Mononuclear cell (primary cell): ENCODE data around the gene KCNF1. TPM values are rescaled to one million over a fixed set of nuclear protein-coding genes. Genes with fewer than 3 reads are reported as not detected.

Source experiments
- H3K27me3 ChIP-seq: 2 replicates; pipeline ENCODE4 v1.6.0; 2011; ENCODE audit warnings: low read length, control low read depth; ENCODE audit not compliant: insufficient read depth
- H3K4me1 ChIP-seq: 2 replicates; pipeline ENCODE4 v1.5.1; 2011; ENCODE audit warnings: mild to moderate bottlenecking, low read length, control low read depth; ENCODE audit not compliant: insufficient read depth
- H3K4me3 ChIP-seq: 2 replicates; pipeline ENCODE4 v1.5.1; 2011; ENCODE audit warnings: mild to moderate bottlenecking, low read length, moderate library complexity
- H3K9me3 ChIP-seq: 2 replicates; pipeline ENCODE4 v1.5.1; 2011; ENCODE audit warnings: low read depth, mild to moderate bottlenecking, control low read depth, low read length
- total RNA-seq: library from RNA; depleted of rRNA; stranded (reverse); fragments of >200 nt; gene quantifications from one replicate; pipeline ENCODE4 v1.2.3, GENCODE V29; 2012

KCNF1 gene
- total RNA-seq, 1 donor = not detected

DNA sequence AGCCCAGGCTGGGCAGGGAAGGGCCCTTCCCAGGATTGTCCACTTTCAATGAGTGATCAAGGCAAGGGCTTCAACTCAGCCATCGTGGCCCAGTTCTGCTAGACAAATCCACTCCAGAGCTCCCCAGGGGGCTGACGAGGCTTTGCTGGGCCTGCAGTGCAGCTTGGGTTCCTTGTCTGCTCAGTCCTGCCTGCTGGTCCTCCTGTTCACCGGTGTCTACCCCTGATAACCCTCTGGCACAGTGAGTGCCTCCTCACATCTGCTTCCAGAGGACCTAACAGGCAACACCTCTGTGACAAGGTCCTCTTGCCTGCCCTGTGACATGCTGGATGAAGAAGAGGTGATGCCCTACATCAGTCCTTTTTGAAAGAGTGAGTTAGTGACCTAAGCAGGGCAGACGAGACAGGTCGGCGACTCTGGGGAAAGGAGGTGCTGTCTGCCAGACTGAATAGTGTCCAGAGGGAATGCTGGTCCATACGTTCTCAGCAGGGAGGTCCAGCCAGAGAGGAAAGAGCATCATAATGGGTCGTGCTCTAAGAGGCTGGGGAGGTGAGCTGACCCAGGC lies 20.9 kb upstream of the KCNF1 start:
- Histone ChIP-seq H3K27me3 (peaks cover 3% of the 10 kb centered on the region), H3K4me1 (no peaks in the 10 kb centered on the region), H3K4me3 (no peak overlapping the region), H3K9me3 (no peaks in the 10 kb centered on the region)

DNA sequence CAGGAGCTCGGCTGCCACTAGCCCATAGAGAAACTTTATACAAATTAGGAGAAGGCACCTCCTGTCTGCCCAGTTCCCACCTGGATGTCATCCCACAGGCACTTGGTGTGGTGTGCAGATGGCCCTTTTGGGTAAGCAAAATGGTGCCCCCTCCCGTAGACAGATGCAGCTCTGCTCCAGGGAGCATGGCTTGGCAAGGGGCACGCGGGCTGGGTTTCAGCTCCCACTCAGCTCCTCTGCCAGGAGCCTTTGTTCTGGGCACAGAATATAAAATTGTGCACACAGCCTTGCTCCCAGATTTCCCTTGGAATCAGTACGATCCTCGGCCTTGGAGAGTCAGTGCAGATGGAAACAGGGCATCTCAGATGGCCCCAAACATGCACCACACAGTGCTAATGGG lies 20.3 kb upstream of the KCNF1 start:
- Histone ChIP-seq H3K4me3 (no peak overlapping the region), H3K9me3 (no peaks in the 10 kb centered on the region), H3K27me3 (peaks cover 3% of the 10 kb centered on the region), H3K4me1 (no peaks in the 10 kb centered on the region)

DNA sequence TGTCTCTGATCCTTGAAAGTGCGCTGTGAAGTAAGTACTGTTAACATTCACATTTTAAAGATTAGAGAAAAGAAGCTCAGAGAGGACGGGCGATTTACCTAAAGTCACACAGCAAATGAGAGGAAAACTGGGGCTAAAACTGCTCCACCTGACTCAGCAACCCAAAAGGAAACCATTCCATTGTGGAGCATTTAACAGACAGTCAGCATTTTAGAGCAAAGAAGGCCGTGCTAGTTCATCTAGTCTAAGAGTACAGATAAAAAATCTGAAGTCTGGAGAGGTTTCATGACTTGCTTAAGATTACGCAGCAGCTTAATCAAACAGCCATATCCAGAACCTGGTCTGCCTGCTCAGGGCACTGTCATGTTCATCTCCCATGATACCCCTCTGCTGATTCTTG lies 19.9 kb upstream of the KCNF1 start:
- H3K9me3 ChIP-seq = no peaks in the 10 kb centered on the region
- H3K4me1 ChIP-seq = no peaks in the 10 kb centered on the region
- peaks cover 3% of the 10 kb centered on the region for H3K27me3 ChIP-seq
- H3K4me3 ChIP-seq = no peak overlapping the region

DNA sequence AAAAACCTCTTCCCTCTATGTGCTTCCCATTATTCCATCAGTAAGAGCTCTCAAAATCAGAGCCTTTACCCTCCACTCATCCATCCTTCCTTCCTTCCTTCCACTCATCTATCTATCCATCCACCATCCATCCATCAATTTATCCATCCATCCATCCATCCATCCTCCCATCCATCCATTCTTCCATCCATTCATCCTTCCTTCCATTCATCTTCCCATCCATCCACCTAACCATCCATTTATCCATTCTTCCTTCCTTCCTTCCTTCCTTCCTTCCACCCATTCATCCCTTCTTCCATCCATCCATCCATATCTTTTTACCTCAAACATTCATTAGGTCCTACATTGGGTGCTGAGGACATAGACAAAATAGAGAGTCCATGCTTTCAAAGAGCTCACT lies 19.4 kb upstream of the KCNF1 start:
- no peaks in the 10 kb centered on the region for H3K4me1 ChIP-seq
- H3K9me3 ChIP-seq = no peaks in the 10 kb centered on the region
- no peaks in the 10 kb centered on the region for H3K27me3 ChIP-seq
- H3K4me3 ChIP-seq = no peak overlapping the region

DNA sequence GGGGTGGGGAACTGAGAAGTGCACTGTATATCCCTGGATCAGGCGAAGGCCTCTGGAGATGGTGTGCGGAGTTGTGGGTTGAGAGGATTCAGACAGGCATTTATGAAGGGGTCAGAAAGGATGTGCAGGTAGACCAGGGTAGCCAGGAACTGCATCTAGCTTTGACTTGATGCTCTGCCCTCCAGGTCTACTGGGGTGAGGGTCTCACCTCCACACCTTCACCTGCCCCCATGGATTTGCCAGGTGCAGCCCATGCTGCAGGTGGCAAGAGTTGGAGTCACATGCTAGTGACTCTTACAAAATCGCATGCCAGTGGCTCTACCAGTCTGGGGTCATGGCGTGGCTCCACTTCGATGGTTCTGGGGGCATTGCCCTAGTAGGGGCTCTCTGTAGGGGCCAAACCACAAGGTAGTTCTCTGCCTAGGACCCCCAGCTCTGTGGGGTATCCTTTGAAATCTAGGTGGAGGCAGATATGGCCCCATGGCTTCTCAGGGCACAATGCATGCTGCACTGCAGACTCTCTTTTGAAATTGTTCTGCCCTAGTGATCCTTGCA lies 18.9 kb upstream of the KCNF1 start:
- no peaks in the 10 kb centered on the region for H3K9me3 ChIP-seq
- H3K4me3 ChIP-seq = no peak overlapping the region
- no peaks in the 10 kb centered on the region for H3K27me3 ChIP-seq
- no peaks in the 10 kb centered on the region for H3K4me1 ChIP-seq

DNA sequence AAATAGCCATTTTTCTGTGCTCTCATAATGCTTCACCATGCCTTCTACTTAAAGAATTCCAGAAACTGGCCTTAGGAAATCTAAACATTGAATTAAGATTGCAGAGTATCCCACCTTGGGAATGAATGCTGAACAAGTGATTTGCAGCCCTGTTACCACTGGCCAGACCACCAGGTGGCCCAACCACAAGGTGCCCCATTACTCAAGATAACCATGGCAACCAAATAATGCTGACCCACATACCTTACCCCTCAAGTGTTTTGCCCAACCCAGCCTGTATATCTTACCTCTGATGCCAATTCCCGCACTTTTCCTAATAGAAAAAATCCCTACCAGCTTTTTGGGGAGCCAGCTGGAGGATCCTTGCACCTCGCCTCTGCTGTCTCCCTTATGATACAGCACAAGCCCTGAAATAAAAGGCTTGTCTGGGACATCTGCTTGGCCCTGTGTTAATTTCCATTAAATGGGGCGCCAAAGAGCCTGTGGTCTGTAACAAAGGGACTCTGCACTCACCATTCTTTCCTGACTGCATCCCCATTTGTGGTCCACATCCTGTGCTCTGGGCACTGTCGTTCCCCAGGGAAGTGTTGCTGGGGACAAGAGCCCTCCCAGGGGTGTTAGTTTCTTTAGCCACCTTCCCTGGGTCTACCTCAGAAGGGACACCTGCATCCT lies 17.3 kb upstream of the KCNF1 start:
- H3K9me3 ChIP-seq = no peaks in the 10 kb centered on the region
- H3K4me1 ChIP-seq = no peaks in the 10 kb centered on the region
- H3K27me3 ChIP-seq = peaks cover 5% of the 10 kb centered on the region
- no peak overlapping the region for H3K4me3 ChIP-seq

DNA sequence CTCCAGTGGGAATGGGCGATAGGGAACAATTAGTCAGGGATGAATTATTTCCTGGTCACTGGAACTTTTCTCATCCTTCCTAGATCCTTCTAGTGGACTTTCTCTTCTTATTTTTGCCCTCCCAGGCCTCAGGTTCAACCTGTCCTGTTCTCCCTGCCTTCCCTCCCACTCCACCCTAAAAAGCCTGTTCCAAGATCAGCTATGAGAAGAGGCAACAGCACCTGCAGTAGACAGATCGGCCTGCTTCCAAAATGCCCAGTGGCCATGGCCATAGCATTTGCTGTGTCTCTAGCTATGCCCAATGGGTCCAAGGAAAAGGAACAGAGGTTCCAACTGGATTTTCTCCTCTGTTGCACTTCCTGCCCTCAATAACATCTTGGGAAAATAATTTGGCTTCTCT lies 16.5 kb upstream of the KCNF1 start:
- Histone ChIP-seq H3K9me3 (no peaks in the 10 kb centered on the region), H3K4me3 (no peak overlapping the region), H3K27me3 (peaks cover 5% of the 10 kb centered on the region), H3K4me1 (no peaks in the 10 kb centered on the region)

DNA sequence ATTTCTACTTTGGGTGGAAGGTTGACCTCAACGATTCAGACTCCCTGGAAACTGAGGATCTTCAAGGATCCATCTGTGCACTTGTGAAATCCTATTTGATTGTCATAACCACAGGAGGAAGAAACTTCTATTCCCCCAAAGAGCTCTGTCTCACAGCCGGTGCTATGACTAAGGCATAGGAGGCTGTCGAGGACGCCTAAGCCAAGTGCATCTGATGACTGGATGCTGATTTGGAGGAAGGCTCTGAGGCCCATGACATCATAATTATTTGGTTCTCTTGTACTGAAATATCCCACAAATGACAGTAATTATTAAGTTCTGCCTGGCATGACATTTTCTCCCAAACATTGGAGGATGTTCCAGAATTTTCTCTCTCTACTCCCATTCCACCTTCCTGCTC lies 13.8 kb upstream of the KCNF1 start:
- no peaks in the 10 kb centered on the region for H3K9me3 ChIP-seq
- H3K27me3 ChIP-seq = peaks cover 5% of the 10 kb centered on the region
- no peaks in the 10 kb centered on the region for H3K4me1 ChIP-seq
- H3K4me3 ChIP-seq = no peak overlapping the region

DNA sequence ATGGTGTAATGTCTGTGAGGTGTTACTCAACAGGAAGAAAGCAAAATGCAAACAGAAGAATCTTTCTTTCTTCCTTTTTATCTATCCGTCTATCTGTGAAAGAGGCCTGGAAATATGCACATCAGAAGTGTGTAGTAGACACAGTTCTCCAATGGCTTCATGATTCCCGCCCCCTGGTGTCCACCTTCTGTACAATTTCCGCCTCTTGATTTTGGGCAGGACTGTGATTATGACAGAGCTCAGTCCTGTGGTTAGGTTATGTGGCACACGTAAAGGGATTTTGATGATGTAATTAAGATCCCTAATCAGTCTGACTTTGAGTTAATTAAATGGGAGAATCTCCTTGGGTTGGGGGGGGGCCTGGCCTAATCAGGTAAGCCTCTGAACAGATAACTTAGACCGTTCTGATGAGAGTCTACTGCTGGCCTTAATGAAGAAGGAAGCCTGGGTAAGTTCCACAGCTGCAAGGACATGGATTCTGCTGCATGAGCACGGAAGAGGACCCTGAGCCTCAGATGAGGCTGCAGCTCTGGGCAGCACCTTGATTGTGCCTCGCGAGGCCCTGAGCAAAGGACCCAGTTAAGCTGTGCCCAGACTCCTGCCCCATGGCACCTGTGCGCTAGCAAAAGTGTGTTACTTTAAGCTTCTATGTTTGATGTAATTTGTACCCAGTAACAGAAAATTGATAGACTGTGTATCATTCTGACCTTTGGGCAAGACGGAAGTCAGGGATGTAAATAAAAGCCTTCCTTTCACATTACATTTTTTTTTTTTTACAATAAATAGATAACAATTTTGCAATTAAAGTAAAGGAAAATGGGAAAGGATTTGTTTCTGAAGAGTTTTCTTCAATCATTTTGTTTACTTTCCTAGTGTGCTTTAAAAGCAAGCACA lies 11.3 kb upstream of the KCNF1 start:
- Histone ChIP-seq H3K4me1 (no peaks in the 10 kb centered on the region), H3K4me3 (no peak overlapping the region), H3K9me3 (no peaks in the 10 kb centered on the region), H3K27me3 (peaks cover 5% of the 10 kb centered on the region)

DNA sequence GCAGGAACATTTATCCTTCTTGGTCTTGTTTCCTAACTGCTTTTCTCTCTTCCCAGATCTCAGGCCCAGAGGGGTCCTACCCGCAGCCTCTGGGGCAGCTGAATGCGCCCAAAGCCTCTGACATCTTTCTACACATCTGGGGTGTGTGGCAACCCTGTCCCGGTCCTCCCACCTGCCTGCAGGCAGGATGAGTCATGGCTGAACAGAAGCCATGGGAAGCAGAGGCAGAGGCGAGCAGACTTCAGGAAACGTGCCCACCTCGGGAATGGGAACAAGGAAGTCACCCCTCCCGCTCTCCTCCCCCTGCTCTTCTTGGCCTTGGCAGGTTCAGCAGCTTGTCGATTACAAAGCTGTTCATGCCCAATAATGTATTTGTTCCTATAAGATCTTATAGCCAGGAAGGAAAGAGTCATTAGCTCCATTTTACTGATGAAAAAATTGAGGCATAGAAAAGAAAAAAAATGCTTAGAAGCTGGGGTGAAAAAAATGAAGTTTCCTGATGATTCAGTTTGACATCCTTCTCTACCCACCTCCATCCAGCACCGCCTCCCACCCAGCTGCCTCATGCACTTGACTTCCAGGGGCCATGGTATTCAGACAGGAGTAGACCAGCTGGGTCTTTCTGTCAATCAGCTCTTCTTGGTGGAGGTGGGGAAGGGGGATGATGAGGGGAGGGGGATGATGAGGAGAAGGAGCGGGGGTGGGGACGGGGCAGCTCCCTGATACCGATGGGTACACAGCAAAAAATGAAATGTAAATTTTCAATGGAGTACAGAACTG lies 10.4 kb upstream of the KCNF1 start:
- Histone ChIP-seq H3K4me1 (no peaks in the 10 kb centered on the region), H3K9me3 (no peaks in the 10 kb centered on the region), H3K4me3 (no peak overlapping the region), H3K27me3 (peaks cover 5% of the 10 kb centered on the region)

DNA sequence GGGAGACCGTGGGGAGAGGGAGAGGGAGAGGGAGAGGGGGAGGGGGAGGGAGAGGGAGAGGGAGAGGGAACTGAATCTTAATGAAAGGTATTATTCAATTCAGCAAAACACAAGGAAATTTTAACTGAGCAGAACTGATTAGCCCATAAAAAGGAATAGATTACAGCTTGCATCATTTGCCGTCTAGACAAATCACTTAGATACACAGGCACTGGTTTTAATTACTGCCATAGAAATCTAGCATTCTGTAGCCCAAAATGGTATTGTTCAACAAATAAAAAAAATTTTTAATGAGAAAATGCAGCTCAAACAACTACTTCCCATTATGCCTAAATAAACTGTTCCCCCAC lies 7.9 kb upstream of the KCNF1 start:
- H3K27me3 ChIP-seq = peaks cover 3% of the 10 kb centered on the region
- H3K4me1 ChIP-seq = no peaks in the 10 kb centered on the region
- H3K9me3 ChIP-seq = no peaks in the 10 kb centered on the region
- H3K4me3 ChIP-seq = no peak overlapping the region

DNA sequence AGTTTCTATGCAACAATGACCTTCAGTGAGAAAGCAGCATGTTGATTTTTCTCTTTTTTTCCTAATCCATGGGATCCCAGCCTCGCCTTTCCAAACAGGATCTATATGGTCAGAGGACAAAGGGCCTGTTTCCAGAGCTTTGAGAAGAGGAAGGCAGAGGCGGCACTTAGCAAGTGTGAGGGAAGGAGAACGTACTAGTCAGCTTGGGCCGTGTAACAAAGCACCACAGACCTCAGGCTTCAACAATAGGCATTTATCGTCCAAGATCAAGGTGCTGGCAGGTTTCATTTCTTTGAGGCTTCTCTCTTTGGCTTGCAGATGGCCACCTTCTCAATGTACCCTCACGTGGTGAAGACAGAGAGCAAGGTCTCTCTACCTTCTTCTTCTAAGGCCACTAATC lies 7.3 kb upstream of the KCNF1 start:
- H3K27me3 ChIP-seq = no peaks in the 10 kb centered on the region
- no peaks in the 10 kb centered on the region for H3K9me3 ChIP-seq
- no peaks in the 10 kb centered on the region for H3K4me1 ChIP-seq
- H3K4me3 ChIP-seq = no peak overlapping the region

DNA sequence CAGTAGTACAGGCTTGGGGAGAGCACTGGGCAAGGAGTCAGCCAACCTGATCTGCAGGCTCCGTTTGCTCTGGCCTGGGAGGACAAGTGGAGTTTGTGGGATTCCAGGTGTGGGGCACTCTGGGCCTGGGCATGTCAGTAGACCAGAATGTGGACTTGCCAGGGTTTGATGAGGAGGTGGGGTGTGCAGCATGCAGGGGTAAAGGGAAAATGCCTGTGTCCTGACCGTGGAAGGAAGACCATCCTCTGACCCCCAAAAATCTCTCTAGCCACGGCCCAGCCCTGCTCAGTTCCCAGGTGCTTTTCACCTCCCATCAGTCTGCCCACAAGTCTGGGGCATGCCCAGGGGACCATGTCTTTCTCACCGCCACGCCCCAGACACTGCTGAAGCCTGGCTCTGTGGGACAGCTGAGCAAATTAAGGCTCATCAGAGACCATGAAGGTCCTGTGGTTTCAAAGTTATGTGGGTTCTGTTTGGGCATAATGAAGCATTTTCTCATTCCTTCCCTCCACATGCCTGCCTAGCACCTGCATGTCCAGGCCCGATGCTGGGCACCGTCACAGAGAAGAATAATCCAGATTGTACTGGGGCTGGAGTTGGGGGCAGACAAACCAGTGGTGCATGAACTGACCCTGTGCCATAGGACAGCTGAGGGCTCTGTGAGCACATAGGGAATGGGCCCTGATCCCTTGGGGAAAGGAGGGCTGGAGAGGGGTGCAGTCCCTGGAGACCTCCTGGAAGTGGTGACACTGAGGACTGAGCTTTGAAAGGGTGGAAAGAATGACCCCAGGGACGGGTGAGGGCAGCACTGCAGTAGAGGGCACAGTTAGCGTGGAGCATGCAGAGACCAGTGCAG lies 6.5 kb upstream of the KCNF1 start:
- no peak overlapping the region for H3K4me3 ChIP-seq
- H3K4me1 ChIP-seq = no peaks in the 10 kb centered on the region
- H3K27me3 ChIP-seq = peaks cover 5% of the 10 kb centered on the region
- H3K9me3 ChIP-seq = no peaks in the 10 kb centered on the region

DNA sequence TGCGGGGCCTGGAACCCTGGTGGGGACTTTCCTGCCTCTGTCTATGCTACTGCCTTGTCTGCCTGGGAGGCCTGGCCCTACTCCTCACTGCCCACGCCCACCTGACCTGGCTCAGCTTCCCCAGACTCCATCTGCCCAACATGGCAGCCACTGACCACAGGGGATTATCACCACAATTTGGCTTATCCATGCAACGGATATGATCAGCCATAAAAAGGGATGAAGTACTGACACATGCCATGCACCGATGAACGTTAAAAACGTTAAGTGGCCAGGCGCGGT lies 5.9 kb upstream of the KCNF1 start:
- no peaks in the 10 kb centered on the region for H3K4me1 ChIP-seq
- no peaks in the 10 kb centered on the region for H3K9me3 ChIP-seq
- H3K27me3 ChIP-seq = peaks cover 11% of the 10 kb centered on the region
- H3K4me3 ChIP-seq = no peak overlapping the region
